NCI-H774 (cell line): ENCODE measurements around the gene SFXN3.

Experiments used
- DNase-seq: peaks from one replicate; lab custom pipeline; 2025; lab: John Stamatoyannopoulos, UW

The SFXN3 gene

GRCh38 chr10:101060036-101060950 is 29.3 kb downstream of the SFXN3 start:
- peak; percentile 64 for DNase-seq

GRCh38 chr10:101060951-101061623 is 30.1 kb downstream of the SFXN3 start:
- peak; percentile 64 for DNase-seq

- no peak for DNase-seq
Measured at GRCh38 chr10:101061624-101062231, 30.7 kb downstream of the SFXN3 start, which contains the start of gene KAZALD1. KAZALD1 (plus strand) TSS chr10:101061989; CDS start chr10:101062593, 604 bp downstream.

GRCh38 chr10:101062232-101063049 is 31.4 kb downstream of the SFXN3 start:
- DNase-seq = peak; percentile 23

- DNase-seq = no peak
Measured at GRCh38 chr10:101063050-101063525, 32.1 kb downstream of the SFXN3 start.

- DNase-seq = no peak
Measured at GRCh38 chr10:101063548-101064414, 32.7 kb downstream of the SFXN3 start.

- DNase-seq = no peak
Measured at GRCh38 chr10:101064415-101065030, 33.5 kb downstream of the SFXN3 start.

GRCh38 chr10:101065481-101066145 is 34.6 kb downstream of the SFXN3 start:
- DNase-seq = no peak

GRCh38 chr10:101066146-101066895 is 35.3 kb downstream of the SFXN3 start:
- DNase-seq = peak; percentile 59

- DNase-seq = no peak
Measured at GRCh38 chr10:101066896-101067355, 35.9 kb downstream of the SFXN3 start.

- DNase-seq = peak; percentile 63
Measured at GRCh38 chr10:101067356-101068083, 36.5 kb downstream of the SFXN3 start.

GRCh38 chr10:101069441-101069840 is 38.4 kb downstream of the SFXN3 start:
- no peak for DNase-seq

GRCh38 chr10:101070098-101070497 is 39.1 kb downstream of the SFXN3 start:
- no peak for DNase-seq

GRCh38 chr10:101071267-101071884 is 40.3 kb downstream of the SFXN3 start:
- DNase-seq = no peak

- no peak for DNase-seq
Measured at GRCh38 chr10:101071885-101072433, 40.9 kb downstream of the SFXN3 start.

- DNase-seq = no peak
Measured at GRCh38 chr10:101072923-101073322, 41.9 kb downstream of the SFXN3 start.

GRCh38 chr10:101073631-101074030 is 42.6 kb downstream of the SFXN3 start:
- DNase-seq = no peak
